GM12878 (cell line): ENCODE results near the gene PAGE2. TPM values are rescaled to one million over a fixed set of nuclear protein-coding genes. Genes with fewer than 3 reads are reported as not detected.
"Not testable (repeated sequence)": the region's sequence is repeated elsewhere in the genome, so short reads cannot be mapped to it uniquely, and the experiment has no call there.

ENCODE experiments used
- ATAC-seq: fragments of 200-7000 bp; cut with Tn5 transposase; 3 replicates; pipeline ENCODE4 v1.9.1; 2020; ENCODE audit warnings: mild to moderate bottlenecking, moderate library complexity
- BruUV-seq: library from RNA; stranded (reverse); fragments of 400-500 nt; replicated peaks from 2 replicates; lab custom pipeline; 2021; lab: Mats Ljungman, UMichigan
- CTCF ChIA-PET: fragments of 300-600 bp; sonication (Branson Sonifier 250); formaldehyde crosslinking; extraction: SDS; loops from one replicate; lab custom pipeline; 2021; ENCODE audit warnings: inconsistent platforms; lab: Yijun Ruan, JAX
- POLR2A ChIA-PET: fragments of 350-600 bp; formaldehyde crosslinking; extraction: SDS; loops from one replicate; lab custom pipeline; 2021; ENCODE audit warnings: inconsistent platforms; lab: Charles Lee
- RAD21 ChIA-PET: fragments of 300-600 bp; sonication (Branson Sonifier 250); formaldehyde crosslinking; loops from one replicate; lab custom pipeline; 2023; ENCODE audit warnings: antibody characterized with exemption; ENCODE audit not compliant: unreplicated experiment; lab: Charles Lee
- SMC1A ChIA-PET: fragments of 300-600 bp; sonication (Branson Sonifier 250); formaldehyde crosslinking; loops from one replicate; lab custom pipeline; 2023; ENCODE audit not compliant: unreplicated experiment, uncharacterized antibody; lab: Charles Lee
- DNase-seq: peaks from one replicate; pipeline ENCODE4 v3.0.0-alpha.2; 2011; ENCODE audit warnings: low read depth, low spot score
- FAIRE-seq: peaks from 3 replicates; lab custom pipeline; 2011; peaks lifted over from hg19 to GRCh38; lab: Jason Lieb, UNC
- H2AFZ ChIP-seq: 2 replicates; pipeline ENCODE4 v1.6.0; 2011; ENCODE audit warnings: low read depth, low read length, control low read depth; ENCODE audit not compliant: control insufficient read depth
- H3K27ac ChIP-seq: 2 replicates; pipeline ENCODE4 v1.5.1; 2011; ENCODE audit warnings: control low read depth; ENCODE audit not compliant: control insufficient read depth, insufficient read depth
- H3K27me3 ChIP-seq, 2 experiments: replicated peaks in 1 of 2; 2 replicates each; pipeline versions ENCODE4 v1.6.0 to v1.6.1; 2011; ENCODE audit warnings: low read length in 1 of 2; ENCODE audit not compliant: control insufficient read depth in 2 of 2, insufficient read depth in 2 of 2
- H3K36me3 ChIP-seq, 2 experiments: 2 replicates each; pipeline ENCODE4 v1.5.1; 2011; ENCODE audit warnings: low read length in 1 of 2; ENCODE audit not compliant: control insufficient read depth in 2 of 2, insufficient read depth in 2 of 2
- H3K4me1 ChIP-seq: 2 replicates; pipeline ENCODE4 v1.6.1; 2011; ENCODE audit warnings: mild to moderate bottlenecking, low read length, moderate library complexity, mixed read lengths; ENCODE audit not compliant: control insufficient read depth, insufficient read depth
- H3K4me2 ChIP-seq: 2 replicates; pipeline ENCODE4 v1.6.0; 2011; ENCODE audit warnings: control low read depth; ENCODE audit not compliant: control insufficient read depth, insufficient read depth
- H3K4me3 ChIP-seq: fragments of 200-600 bp; sonication (generic); 2 replicates; pipeline ENCODE4 v1.5.1; 2016
- H3K79me2 ChIP-seq: 2 replicates; pipeline ENCODE4 v1.6.0; 2011; ENCODE audit warnings: low read length; ENCODE audit not compliant: control insufficient read depth, insufficient read depth
- H3K9ac ChIP-seq: 2 replicates; pipeline ENCODE4 v1.8.0; 2011; ENCODE audit warnings: low read length, control low read depth, mixed read lengths; ENCODE audit not compliant: control insufficient read depth, insufficient read depth
- H3K9me3 ChIP-seq: replicated peaks from 3 replicates; pipeline ENCODE4 v1.5.1; 2011; ENCODE audit warnings: mild to moderate bottlenecking, low read length; ENCODE audit not compliant: control insufficient read depth, insufficient read depth
- H4K20me1 ChIP-seq: 2 replicates; pipeline ENCODE4 v1.6.0; 2011; ENCODE audit not compliant: control insufficient read depth, insufficient read depth
- BMI1 ChIP-seq: fragments of 450-650 bp; IDR thresholded peaks from 2 replicates; pipeline ENCODE4 v1.6.1; 2016; ENCODE audit warnings: mild to moderate bottlenecking, moderate library complexity, borderline replicate concordance
- E4F1 ChIP-seq: fragments of 450-650 bp; IDR thresholded peaks from 2 replicates; pipeline ENCODE4 v1.6.1; 2018; ENCODE audit warnings: borderline replicate concordance, mild to moderate bottlenecking; ENCODE audit not compliant: partially characterized antibody
- HDAC6 ChIP-seq: fragments of 200-600 bp; sonication (generic); IDR thresholded peaks from one replicate; pipeline ENCODE4 v1.8.0; 2017; ENCODE audit warnings: antibody characterized with exemption; ENCODE audit not compliant: unreplicated experiment
- LARP7 ChIP-seq: fragments of 450-650 bp; IDR thresholded peaks from 2 replicates; pipeline ENCODE4 v1.6.1; 2017; ENCODE audit warnings: mild to moderate bottlenecking
- TBL1XR1 ChIP-seq: IDR thresholded peaks from 2 replicates; pipeline ENCODE4 v1.6.1; 2012; ENCODE audit warnings: low read depth, low read length, improper control_type of control experiment
- ZNF207 ChIP-seq: fragments of 450-650 bp; IDR thresholded peaks from 2 replicates; pipeline ENCODE4 v1.6.1; 2014; ENCODE audit warnings: antibody characterized with exemption, mild to moderate bottlenecking, borderline replicate concordance
- ZZZ3 ChIP-seq: IDR thresholded peaks from 2 replicates; pipeline ENCODE4 v1.6.1; 2011; ENCODE audit warnings: low read depth; ENCODE audit not compliant: control insufficient read depth, insufficient read length
- whole genome bisulfite sequencing: methylation state at CpG from one replicate; pipeline ENCODE4 v1.1.6; 2016; ENCODE audit warnings: low lambda C conversion rate; ENCODE audit not compliant: insufficient replicate concordance, insufficient coverage; ENCODE audit errors: missing lambda C conversion rate; 5-methylcytosine and 5-hydroxymethylcytosine counted together
- in situ Hi-C: fragments of 300-500 bp; cut with MboI; formaldehyde crosslinking; loops from 9 replicates; pipeline ENCODE4 v1.14.3; 2018; ENCODE audit warnings: mixed read lengths
- intact Hi-C: fragments of 100-400 bp; cut with micrococcal nuclease; formaldehyde crosslinking; loops from one replicate; pipeline ENCODE4 v1.14.2; 2022; ENCODE audit not compliant: unreplicated experiment
- polyA plus RNA-seq, 11 experiments: library from polyadenylated mRNA; depleted of rRNA in 4 of 11; unstranded in 6 of 11; stranded (reverse) in 5 of 11; fragments of >200 nt; fragmentation: Nextera tagmentation in 4 of 11; fragmentation: Illumina TruSeq in 1 of 11; extraction: Ambion mirVana in 4 of 11; extraction: Trizol in 1 of 11; gene quantifications; 1 replicate in 1 of 11; 2 replicates in 10 of 11; pipeline versions ENCODE4 v1.2.1 to v1.2.3, GENCODE V29; 2011 to 2016; ENCODE audit warnings: inconsistent platforms in 2 of 11, missing spikeins in 2 of 11, low read depth in 1 of 11
- total RNA-seq, 4 experiments: library from RNA; depleted of rRNA in 3 of 4; stranded (reverse); fragments of >200 nt in 3 of 4; fragmentation: Illumina TruSeq in 1 of 4; extraction: Trizol in 1 of 4; gene quantifications; 2 replicates each; pipeline versions ENCODE4 v1.2.1 to v1.2.3, GENCODE V29; 2013 to 2021
- TF ChIP-seq, protein P1 (sequence below): fragments of 450-650 bp; IDR thresholded peaks from 2 replicates; pipeline ENCODE4 v1.6.1; 2017; ENCODE audit warnings: mild to moderate bottlenecking, low read depth, inconsistent platforms; ENCODE audit not compliant: poor library complexity, severe bottlenecking

Gene PAGE2
- total and polyA plus RNA-seq, 10 of the 15 experiments (the other 5 are each of a cell fraction or from before 2014, with no cell fraction given) = 0.81 TPM; not detected in 9

DNA sequence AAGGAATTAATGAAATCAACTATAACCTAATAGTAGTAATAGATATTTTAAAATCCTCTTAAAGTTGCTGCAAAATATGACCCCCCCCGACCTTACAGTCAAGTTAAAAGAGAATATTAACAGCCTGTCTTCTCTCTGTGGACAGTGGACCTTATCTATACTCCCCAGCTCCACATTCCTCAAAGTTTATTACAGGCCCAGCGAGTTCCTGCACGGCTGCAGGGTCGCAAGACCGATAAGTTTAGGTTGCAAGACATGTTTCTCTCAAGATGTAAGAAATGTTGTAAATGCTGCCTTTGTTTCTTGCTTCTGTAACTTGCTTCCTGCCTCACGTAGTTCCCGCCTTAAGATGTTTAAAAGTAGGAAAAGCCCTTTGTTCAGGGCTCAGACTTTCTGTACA is 27.8 kb downstream of the PAGE2 start:
- H3K4me1 ChIP-seq, CTCF ChIA-PET, intact Hi-C loops, H3K79me2 ChIP-seq, H3K9me3 ChIP-seq, RAD21 ChIA-PET, ATAC-seq, BruUV-seq, H3K4me2 ChIP-seq, in situ Hi-C loops, DNase-seq, SMC1A ChIA-PET, H4K20me1 ChIP-seq, H2AFZ ChIP-seq, H3K9ac ChIP-seq, H3K27ac ChIP-seq, FAIRE-seq, POLR2A ChIA-PET, H3K27me3 ChIP-seq, H3K4me3 ChIP-seq, H3K36me3 ChIP-seq: not testable (repeated sequence)
- 8% methylated on average over 7 of the region's 7 CpGs for WGBS

GRCh38 chrX:55118574-55118973 is 29.8 kb downstream of the PAGE2 start:
- FAIRE-seq = no peak
- intact Hi-C loops (no loop called here), in situ Hi-C loops (no loop called here)
- TF ChIP-seq ZNF207 (no peak), E4F1 (no peak), ZZZ3 (no peak), TBL1XR1 (no peak), BMI1 (no peak), HDAC6 (no peak), LARP7 (no peak)
- TF ChIP-seq, protein P1, sequence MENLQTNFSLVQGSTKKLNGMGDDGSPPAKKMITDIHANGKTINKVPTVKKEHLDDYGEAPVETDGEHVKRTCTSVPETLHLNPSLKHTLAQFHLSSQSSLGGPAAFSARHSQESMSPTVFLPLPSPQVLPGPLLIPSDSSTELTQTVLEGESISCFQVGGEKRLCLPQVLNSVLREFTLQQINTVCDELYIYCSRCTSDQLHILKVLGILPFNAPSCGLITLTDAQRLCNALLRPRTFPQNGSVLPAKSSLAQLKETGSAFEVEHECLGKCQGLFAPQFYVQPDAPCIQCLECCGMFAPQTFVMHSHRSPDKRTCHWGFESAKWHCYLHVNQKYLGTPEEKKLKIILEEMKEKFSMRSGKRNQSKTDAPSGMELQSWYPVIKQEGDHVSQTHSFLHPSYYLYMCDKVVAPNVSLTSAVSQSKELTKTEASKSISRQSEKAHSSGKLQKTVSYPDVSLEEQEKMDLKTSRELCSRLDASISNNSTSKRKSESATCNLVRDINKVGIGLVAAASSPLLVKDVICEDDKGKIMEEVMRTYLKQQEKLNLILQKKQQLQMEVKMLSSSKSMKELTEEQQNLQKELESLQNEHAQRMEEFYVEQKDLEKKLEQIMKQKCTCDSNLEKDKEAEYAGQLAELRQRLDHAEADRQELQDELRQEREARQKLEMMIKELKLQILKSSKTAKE = no peak
- BruUV-seq = no TSS peak
- SMC1A ChIA-PET = no interaction called here
- no peak overlapping the region for H3K27ac ChIP-seq
- no peaks in the 10 kb centered on the region for H3K4me1 ChIP-seq
- no peak for DNase-seq
- RAD21 ChIA-PET = no interaction called here
- H3K9me3 ChIP-seq = no peaks in the 10 kb centered on the region
- H4K20me1 ChIP-seq = no peaks in the 10 kb centered on the region
- no peak overlapping the region for H2AFZ ChIP-seq
- no peak overlapping the region for H3K4me3 ChIP-seq
- no peaks in the 10 kb centered on the region; a peak in 2 of 4 replicates for H3K27me3 ChIP-seq
- H3K4me2 ChIP-seq = no peak overlapping the region
- POLR2A ChIA-PET = no interaction called here
- CTCF ChIA-PET = no interaction called here
- no peaks in the 10 kb centered on the region for H3K36me3 ChIP-seq
- no peak for ATAC-seq
- 31% methylated on average over 3 of the region's 3 CpGs for WGBS
- no peak overlapping the region for H3K9ac ChIP-seq
- H3K79me2 ChIP-seq = no peaks in the 10 kb centered on the region
